Osteocyte (in vitro differentiated cells): ENCODE data around the gene TRIML2. TPM values are rescaled to one million over a fixed set of nuclear protein-coding genes. Genes with fewer than 3 reads are reported as not detected.

ENCODE experiments used
- DNase-seq: peaks from one replicate; pipeline ENCODE4 v3.0.0; 2021; ENCODE audit warnings: mixed read lengths; ENCODE audit not compliant: unreplicated experiment; ENCODE audit errors: extremely low spot score
- H3K27ac Mint-ChIP-seq: one replicate; pipeline ENCODE4 v1.8.0; 2021; ENCODE audit warnings: mild to moderate bottlenecking, mixed read lengths; ENCODE audit not compliant: unreplicated experiment
- H3K27me3 Mint-ChIP-seq: one replicate; pipeline ENCODE4 v1.8.0; 2021; ENCODE audit warnings: mixed read lengths; ENCODE audit not compliant: unreplicated experiment
- H3K36me3 Mint-ChIP-seq: one replicate; pipeline ENCODE4 v1.8.0; 2021; ENCODE audit warnings: mixed read lengths; ENCODE audit not compliant: unreplicated experiment
- H3K4me1 Mint-ChIP-seq: one replicate; pipeline ENCODE4 v1.8.0; 2021; ENCODE audit warnings: mixed read lengths; ENCODE audit not compliant: unreplicated experiment
- H3K4me3 Mint-ChIP-seq: one replicate; pipeline ENCODE4 v1.8.0; 2021; ENCODE audit warnings: mild to moderate bottlenecking, moderate library complexity, mixed read lengths; ENCODE audit not compliant: unreplicated experiment
- H3K9me3 Mint-ChIP-seq: one replicate; pipeline ENCODE4 v1.8.0; 2021; ENCODE audit warnings: mixed read lengths; ENCODE audit not compliant: unreplicated experiment
- total RNA-seq: library from RNA; stranded (reverse); gene quantifications from 2 replicates; pipeline ENCODE4 v1.2.1, GENCODE V29; 2021
- TF ChIP-seq, protein P1 (sequence below): fragments of 200-600 bp; sonication (generic); IDR thresholded peaks from 2 replicates; pipeline ENCODE4 v1.5.0; 2021; ENCODE audit warnings: antibody characterized with exemption, mild to moderate bottlenecking, moderate library complexity

The TRIML2 gene
- total RNA-seq, 1 donor from 2014 or later, result not detected

DNA sequence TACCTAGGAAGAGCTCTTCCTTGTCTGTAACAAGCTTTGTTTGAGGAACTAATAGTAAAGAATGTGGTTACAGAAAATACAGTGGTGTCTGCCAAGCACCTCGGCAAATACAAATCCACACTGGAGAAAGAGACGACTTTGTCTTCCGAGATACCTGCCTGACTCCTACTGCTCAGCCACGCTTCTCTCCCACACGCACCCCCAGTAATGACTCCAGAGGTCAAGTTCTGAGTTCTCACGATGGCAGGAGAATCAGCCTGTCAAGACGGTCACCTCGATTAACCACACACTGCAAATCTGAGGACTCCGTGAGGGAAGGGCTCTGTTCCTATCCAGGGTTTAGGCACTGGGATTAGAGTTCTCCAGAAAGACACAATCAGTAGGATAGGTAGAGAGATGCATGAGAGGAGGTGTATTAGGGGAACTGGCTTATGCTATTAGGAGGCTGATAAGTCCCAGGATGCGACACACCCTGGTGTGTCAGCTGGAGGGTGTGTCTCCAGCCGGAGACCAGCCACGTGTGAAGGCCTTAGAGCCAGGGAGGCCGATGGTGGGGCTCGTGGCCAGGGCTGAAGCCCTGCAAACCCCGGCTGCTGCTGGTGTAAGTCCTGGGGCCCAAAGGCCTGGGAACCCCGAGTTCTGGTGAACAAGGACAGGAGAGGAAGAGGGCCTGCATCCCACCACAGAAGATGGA is 8.4 kb upstream of the TRIML2 start:
- H3K36me3 Mint-ChIP-seq, result no peaks in the 10 kb centered on the region
- H3K27me3 Mint-ChIP-seq, result no peaks in the 10 kb centered on the region
- H3K4me3 Mint-ChIP-seq, result no peak overlapping the region
- no peak for DNase-seq
- TF ChIP-seq, protein P1, sequence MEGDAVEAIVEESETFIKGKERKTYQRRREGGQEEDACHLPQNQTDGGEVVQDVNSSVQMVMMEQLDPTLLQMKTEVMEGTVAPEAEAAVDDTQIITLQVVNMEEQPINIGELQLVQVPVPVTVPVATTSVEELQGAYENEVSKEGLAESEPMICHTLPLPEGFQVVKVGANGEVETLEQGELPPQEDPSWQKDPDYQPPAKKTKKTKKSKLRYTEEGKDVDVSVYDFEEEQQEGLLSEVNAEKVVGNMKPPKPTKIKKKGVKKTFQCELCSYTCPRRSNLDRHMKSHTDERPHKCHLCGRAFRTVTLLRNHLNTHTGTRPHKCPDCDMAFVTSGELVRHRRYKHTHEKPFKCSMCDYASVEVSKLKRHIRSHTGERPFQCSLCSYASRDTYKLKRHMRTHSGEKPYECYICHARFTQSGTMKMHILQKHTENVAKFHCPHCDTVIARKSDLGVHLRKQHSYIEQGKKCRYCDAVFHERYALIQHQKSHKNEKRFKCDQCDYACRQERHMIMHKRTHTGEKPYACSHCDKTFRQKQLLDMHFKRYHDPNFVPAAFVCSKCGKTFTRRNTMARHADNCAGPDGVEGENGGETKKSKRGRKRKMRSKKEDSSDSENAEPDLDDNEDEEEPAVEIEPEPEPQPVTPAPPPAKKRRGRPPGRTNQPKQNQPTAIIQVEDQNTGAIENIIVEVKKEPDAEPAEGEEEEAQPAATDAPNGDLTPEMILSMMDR, result no peak
- no peaks in the 10 kb centered on the region for H3K9me3 Mint-ChIP-seq
- no peak overlapping the region for H3K27ac Mint-ChIP-seq
- no peaks in the 10 kb centered on the region for H3K4me1 Mint-ChIP-seq

DNA sequence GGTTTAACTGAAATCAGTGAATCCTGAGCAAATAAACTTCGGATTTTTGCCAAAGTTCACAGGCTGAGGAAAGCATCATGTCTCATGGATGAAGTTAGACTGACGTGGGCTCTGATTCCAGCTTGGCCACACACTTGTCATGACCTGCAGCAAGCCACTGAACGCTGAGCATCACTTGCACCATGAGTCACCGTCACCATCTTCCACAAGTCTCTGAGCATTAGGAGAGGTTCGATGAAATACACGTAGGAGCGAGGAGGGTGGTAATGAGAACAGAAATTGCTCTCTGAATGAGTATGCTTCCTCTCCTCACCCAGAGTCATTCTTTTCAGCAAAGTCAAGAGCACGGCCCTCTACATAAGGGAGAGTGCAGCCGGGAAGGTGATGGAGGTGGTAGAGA is 3.8 kb upstream of the TRIML2 start:
- Mint-ChIP-seq H3K27me3 (no peaks in the 10 kb centered on the region), H3K4me1 (peaks cover 25% of the 10 kb centered on the region), H3K4me3 (no peak overlapping the region), H3K36me3 (no peaks in the 10 kb centered on the region), H3K9me3 (no peaks in the 10 kb centered on the region), H3K27ac (no peak overlapping the region)
- TF ChIP-seq, protein P1, result no peak
- DNase-seq, result no peak

DNA sequence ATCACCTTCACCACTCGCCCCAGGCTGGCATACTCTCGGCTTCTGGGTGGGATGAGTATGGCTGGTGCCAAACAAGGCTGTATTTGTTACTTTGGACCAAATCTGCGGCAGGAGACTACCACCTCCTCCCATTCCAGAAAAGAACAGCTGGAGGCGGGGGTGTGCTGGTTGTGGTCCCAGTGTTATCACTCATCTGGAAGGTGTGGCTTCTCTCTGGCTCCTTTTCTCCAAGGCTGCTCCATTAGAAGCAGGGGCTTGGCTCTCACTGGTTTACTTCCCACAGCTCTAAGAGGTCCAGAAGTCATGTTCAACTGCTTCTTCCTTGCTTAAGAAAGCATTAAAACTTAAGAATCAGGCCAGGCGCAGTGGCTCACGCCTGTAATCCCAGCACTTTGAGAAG is 2.6 kb upstream of the TRIML2 start:
- Mint-ChIP-seq H3K27me3 (no peaks in the 10 kb centered on the region), H3K9me3 (no peaks in the 10 kb centered on the region), H3K4me1 (peaks cover 35% of the 10 kb centered on the region), H3K36me3 (no peaks in the 10 kb centered on the region), H3K4me3 (no peak overlapping the region), H3K27ac (no peak overlapping the region)
- TF ChIP-seq, protein P1, result no peak
- DNase-seq, result no peak

DNA sequence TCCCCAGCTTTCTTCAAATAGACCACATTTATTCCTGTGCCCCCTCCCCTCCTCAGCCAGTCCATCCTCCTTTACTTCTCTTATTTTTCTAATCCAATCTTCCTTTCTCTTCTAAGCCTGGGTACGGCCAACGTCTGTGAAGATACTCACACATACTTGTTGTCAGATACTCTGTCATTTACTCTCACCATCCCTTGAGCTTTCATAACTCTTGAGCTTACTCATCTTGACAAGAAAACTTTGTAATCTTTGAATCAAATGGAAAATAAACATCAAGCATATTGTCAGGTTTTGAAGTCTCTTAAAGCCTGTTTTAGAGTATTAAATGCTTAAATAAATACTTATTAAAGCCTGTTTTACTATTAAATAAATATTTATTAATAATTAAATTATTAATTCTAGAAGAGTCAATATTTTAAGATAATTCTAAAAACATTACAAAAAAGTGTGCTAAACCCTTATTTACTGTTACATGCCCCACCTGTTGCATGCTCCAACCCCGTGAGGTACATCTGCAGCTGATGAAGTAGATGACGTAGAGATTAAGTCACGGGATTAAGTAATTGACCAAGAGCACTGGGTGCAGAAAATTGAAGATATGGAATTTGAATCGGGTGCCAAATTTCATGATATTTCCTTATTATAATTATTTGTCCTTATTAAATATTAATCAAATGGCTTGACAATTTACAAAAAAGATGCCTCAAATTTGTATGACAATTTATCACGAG is 1.5 kb upstream of the TRIML2 start:
- H3K9me3 Mint-ChIP-seq, result no peaks in the 10 kb centered on the region
- no peak for DNase-seq
- H3K27me3 Mint-ChIP-seq, result no peaks in the 10 kb centered on the region
- H3K36me3 Mint-ChIP-seq, result no peaks in the 10 kb centered on the region
- H3K4me3 Mint-ChIP-seq, result no peak overlapping the region
- H3K4me1 Mint-ChIP-seq, result peaks cover 35% of the 10 kb centered on the region
- TF ChIP-seq, protein P1, result no peak
- H3K27ac Mint-ChIP-seq, result peak overlapping the region; percentile 15

DNA sequence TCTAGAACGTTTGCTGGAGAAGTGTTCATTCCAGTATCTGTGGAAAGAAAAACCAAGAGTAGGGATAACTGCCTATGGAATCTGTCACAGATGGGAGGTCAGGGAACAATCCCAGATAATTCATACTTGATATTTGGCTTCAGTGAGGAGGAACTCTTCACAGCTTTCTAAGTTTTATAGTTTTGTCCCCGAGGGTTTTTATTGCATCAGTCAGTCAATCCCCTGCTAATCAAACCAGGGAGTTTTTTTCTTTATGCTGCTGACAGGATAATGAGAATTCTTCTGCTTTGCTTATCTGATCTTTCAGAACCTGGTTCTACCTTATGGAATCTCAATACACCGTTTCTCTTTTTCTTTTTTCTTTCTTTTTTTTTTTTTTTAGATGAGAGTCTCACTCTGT is 633 bp upstream of the TRIML2 start:
- Mint-ChIP-seq H3K9me3 (no peaks in the 10 kb centered on the region), H3K4me1 (peaks cover 35% of the 10 kb centered on the region), H3K36me3 (no peaks in the 10 kb centered on the region), H3K27me3 (no peaks in the 10 kb centered on the region), H3K27ac (peak overlapping the region; percentile 49), H3K4me3 (no peak overlapping the region)
- TF ChIP-seq, protein P1, result no peak
- DNase-seq, result no peak
